GM12892 (cell line): ENCODE data around the gene SSBP4. TPM values are rescaled to one million over a fixed set of nuclear protein-coding genes. Genes with fewer than 3 reads are reported as not detected.
"Not testable (repeated sequence)": the region's sequence is repeated elsewhere in the genome, so short reads cannot be mapped to it uniquely, and the experiment has no call there.

ENCODE experiments used
- DNase-seq: peaks from one replicate; pipeline ENCODE4 v3.0.0; 2011; ENCODE audit not compliant: insufficient read length
- FAIRE-seq: peaks from 2 replicates; lab custom pipeline; 2011; peaks lifted over from hg19 to GRCh38; lab: Jason Lieb, UNC
- POLR2A ChIP-seq: IDR thresholded peaks from 2 replicates; pipeline ENCODE4 v1.6.1; 2011; ENCODE audit warnings: low read depth, low read length, control low read depth
- POLR2AphosphoS5 ChIP-seq: IDR thresholded peaks from 2 replicates; pipeline ENCODE4 v1.6.1; 2011; ENCODE audit warnings: low read depth, low read length, control low read depth
- TAF1 ChIP-seq: IDR thresholded peaks from 2 replicates; pipeline ENCODE4 v1.6.1; 2011; ENCODE audit warnings: low read depth, mild to moderate bottlenecking, control low read depth, low read length, borderline replicate concordance
- polyA plus RNA-seq: library from polyadenylated mRNA; unstranded; fragments of >200 nt; gene quantifications from one replicate; pipeline ENCODE4 v1.2.1, GENCODE V29; 2012; ENCODE audit warnings: missing spikeins, inconsistent platforms; ENCODE audit not compliant: missing spikeins

SSBP4 gene
- polyA plus RNA-seq, result 24.2 TPM

GRCh38 chr19:18419195-18419698 is at the start of gene SSBP4:
Gene SSBP4, plus strand, starts transcription at chr19:18419398. Its CDS starts 251 bp downstream, at chr19:18419649.
- TF ChIP-seq POLR2AphosphoS5 (no peak), POLR2A (peak; percentile 9; the same call in 1 of the 2 replicates)
- FAIRE-seq, result peak; percentile 92
- DNase-seq, result peak; percentile 92

GRCh38 chr19:18373407-18373891 is 45.7 kb upstream of the SSBP4 start:
- FAIRE-seq (no peak), DNase-seq (no peak)
- no peak for TF ChIP-seq POLR2AphosphoS5
- no peak for TF ChIP-seq POLR2A
- TF ChIP-seq TAF1, result no peak

- FAIRE-seq (peak; percentile 92), DNase-seq (peak; percentile 92)
- 0 out of 2 replicates have a peak, but pooled peaks have one; percentile 34 for TF ChIP-seq TAF1
- TF ChIP-seq POLR2AphosphoS5, result peak; percentile 69; the same call in 1 of the 2 replicates
- peak; percentile 71; the same call in 1 of the 2 replicates for TF ChIP-seq POLR2A
These were observed 45.1 kb upstream of the SSBP4 start for GRCh38 chr19:18373892-18374629.

- FAIRE-seq, result no peak
- DNase-seq, result no peak
- no peak for TF ChIP-seq POLR2A
- no peak for TF ChIP-seq POLR2AphosphoS5
- no peak for TF ChIP-seq TAF1
These were observed 42.2 kb upstream of the SSBP4 start for GRCh38 chr19:18377026-18377425.

- DNase-seq (no peak), FAIRE-seq (no peak)
- TF ChIP-seq POLR2A (no peak), TAF1 (no peak), POLR2AphosphoS5 (no peak)
These were observed 39.1 kb upstream of the SSBP4 start for GRCh38 chr19:18379803-18380747.

- FAIRE-seq, result no peak
- TF ChIP-seq POLR2A (no peak), POLR2AphosphoS5 (no peak), TAF1 (no peak)
- DNase-seq, result no peak
These were observed 38.4 kb upstream of the SSBP4 start for GRCh38 chr19:18380843-18381242.

GRCh38 chr19:18383622-18384021 is 35.6 kb upstream of the SSBP4 start:
- not testable (repeated sequence) for DNase-seq, FAIRE-seq

GRCh38 chr19:18384775-18385174 is 34.4 kb upstream of the SSBP4 start:
- TF ChIP-seq TAF1, result no peak
- no peak for TF ChIP-seq POLR2AphosphoS5
- no peak for TF ChIP-seq POLR2A
- FAIRE-seq (no peak), DNase-seq (no peak)

GRCh38 chr19:18385359-18385674 is 33.9 kb upstream of the SSBP4 start:
- no peak for FAIRE-seq
- DNase-seq, result no peak
- TF ChIP-seq TAF1, result no peak
- no peak for TF ChIP-seq POLR2A
- no peak for TF ChIP-seq POLR2AphosphoS5

GRCh38 chr19:18385675-18386542 is 33.3 kb upstream of the SSBP4 start, which contains the start of gene GDF15:
Gene GDF15, plus strand, starts transcription at chr19:18386158. Its CDS starts 32 bp downstream, at chr19:18386190.
- FAIRE-seq (no peak), DNase-seq (no peak)
- no peak for TF ChIP-seq POLR2A
- TF ChIP-seq TAF1, result no peak
- no peak for TF ChIP-seq POLR2AphosphoS5
